Activated CD8-positive, alpha-beta memory T cell treated with anti-CD3 and anti-CD28 coated beads for 48 hours (primary cell): Measurements from ENCODE around the gene GSG1L.
"Not testable (repeated sequence)": the region's sequence is repeated elsewhere in the genome, so short reads cannot be mapped to it uniquely, and the experiment has no call there.

Experiments used
- DNase-seq, 3 experiments: peaks; one replicate each; pipeline ENCODE4 v3.0.0-alpha.2; 2020; ENCODE audit warnings: low read depth in 2 of 3, low spot score in 2 of 3

Gene GSG1L

DNA sequence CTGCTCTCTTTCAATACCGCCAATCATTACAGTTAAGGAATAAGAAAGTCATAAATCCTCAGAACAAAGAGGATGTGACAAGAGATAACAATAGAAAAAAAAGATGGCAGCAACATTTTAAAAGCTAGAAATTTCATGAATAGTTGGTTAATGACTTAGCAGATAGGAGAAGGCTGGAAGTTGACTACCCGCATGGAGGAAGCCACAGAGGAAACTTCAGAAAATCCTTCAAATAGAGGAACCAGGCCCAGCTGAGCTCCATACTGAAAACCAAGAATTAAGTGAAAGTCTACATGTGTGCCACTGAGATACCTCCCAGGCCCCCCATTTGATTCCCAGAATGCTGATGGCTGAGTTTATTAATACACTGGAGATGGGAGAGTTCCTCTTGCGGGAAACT lies 109.3 kb downstream of the GSG1L start:
- no peak for DNase-seq

DNA sequence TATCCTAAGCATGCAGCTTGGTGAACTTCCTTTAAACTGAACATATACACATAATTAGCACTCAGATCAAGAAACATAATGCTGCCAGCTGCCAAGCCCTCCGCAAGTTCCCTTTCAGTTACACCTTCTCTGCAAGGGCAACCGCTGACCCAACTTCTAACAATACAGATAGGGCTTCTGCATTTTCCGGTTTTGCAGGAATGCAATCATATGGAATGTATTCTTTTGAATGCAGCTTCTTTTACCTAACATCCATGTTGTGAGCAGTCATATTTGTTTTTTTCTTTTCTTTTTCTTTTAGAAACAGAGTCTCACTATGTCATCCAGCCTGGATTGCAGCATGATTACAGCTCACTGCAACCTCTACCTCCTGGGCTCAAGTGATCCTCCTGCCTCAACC lies 110.7 kb downstream of the GSG1L start:
- DNase-seq, result no peak

DNA sequence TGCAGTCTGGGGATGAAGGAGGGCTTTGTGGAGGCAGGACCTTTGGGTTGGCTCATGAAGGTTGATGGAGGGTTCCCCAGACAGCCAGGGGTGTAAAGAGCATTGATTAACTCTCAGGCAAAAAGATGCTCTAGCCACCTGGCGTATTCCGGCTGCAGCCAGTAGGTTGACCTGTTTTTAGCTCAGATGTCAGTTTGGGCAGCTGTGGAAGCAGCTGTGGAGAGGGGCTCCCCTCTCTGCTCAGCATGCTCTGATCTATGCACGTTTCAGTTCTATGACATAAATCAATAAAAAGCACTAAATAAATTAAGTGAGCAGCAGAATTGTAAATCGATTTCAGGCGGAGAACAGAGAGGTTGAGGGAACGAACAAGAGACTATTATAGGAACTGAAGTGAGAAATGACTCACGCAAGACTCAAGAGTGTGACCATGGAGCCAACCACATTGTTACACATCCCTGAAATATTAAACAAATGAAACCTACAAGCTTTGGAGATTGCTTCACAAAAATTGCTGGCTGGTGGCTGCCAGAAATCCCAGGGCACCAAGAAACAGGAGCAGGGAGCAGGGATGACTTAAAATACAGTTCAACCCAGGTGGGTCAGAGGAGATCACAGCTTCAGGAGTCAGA lies 111.9 kb downstream of the GSG1L start:
- no peak for DNase-seq

DNA sequence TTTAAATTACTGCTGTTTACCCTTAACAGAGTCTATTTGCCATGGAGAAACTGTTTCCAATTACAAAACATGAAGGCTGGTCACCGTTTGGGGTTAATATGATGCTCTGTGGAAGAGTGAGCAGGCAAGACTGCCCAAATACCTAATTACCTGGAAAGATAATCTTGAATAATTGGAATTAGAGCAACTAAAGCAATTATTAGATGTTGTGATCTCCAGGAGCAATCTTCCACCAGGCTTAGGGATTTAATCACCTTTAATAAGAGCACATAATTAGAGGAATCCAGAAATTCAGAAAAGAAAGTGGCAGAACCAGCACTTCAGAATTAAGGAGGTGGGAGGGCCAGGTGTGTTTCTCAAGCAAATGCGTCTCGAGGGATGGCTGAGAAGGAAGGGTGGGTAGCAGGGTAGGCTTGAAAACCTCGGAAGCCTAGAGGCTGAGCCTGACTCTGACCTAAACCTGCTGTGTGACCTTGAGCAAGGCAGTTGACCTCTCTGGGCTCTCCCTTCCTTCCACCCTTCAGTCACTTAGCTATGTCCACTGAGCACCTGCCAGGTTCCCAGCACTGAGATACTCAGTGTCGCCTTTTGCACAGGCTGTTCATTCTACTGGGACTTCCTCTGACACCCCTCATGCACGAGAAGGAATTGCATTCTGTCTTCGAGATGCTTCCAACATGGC lies 113.2 kb downstream of the GSG1L start:
- DNase-seq, result no peak

DNA sequence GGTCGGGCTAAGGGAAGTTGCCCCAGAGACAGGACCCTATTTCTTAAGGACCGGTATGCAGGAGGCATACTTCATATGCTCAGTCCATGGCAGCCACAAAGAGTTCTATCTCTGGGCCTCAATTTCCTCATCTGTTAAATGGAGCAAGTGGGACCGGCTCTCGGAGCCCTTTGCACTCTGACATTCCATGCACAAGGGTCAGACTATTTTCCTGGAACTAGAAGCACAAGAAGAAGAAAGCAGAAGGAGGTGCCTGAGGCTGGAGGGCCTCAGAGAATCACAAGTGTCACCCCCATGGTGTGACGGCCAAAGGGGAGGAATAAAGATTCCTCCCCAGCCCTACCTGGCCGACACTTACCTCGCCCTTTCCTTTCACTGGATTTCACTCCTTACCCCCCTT lies 115.8 kb downstream of the GSG1L start:
- DNase-seq, result no peak

DNA sequence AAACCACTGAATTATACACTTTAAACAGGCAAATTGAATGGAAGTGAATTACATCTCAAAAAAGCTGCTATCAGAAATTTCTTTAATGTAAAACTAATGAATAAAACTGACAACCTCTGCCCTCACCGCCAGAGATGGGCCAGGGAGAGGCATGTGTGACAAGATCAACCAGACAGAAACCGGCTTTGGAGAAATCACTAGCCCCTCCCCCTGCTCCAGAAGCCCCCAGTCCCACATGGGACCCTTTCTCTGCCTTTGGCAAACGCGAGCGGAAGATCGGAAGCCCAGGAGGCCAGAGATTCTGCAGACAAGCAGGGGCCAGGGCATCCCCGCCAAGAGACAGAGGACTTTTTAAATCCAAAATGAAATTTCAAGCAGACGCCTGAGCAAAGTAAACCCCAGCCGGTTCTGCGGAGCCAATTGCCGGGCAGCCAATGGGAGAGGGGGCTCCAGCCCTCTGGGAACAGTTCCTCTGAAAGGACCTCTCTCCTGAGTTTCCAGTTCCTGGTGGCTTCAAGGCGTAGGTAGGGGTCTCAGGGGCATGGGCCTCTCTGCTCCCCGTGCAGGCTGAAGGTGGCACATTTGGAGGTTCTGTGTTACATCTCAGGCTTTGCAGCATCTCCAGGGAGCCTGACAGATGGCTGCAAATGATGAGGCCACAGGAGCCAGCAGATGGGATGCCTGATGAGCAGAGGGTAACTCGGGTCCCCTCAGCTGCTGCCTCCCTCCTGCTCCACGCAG lies 118.1 kb downstream of the GSG1L start:
- DNase-seq, result no peak

- DNase-seq, result no peak
These were observed 119.7 kb downstream of the GSG1L start for GRCh38 chr16:27943766-27944165.

DNA sequence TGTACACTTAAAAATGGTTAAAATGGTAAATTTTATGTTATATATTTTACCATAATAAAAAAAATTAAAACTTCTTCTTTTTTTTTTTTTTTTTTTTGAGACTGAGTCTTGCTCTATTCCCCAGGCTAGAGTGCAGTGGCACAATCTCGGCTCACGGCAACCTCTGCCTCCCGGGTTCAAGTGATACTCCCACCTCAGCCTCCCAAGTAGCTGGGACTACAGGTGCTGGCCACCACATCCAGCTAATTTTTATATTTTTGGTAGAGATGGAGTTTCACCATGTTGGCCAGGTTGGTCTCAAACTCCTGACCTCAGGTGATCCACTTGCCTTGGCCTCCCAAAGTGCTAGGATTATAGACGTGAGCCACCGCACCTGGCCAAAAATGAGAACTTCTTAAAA lies 121.4 kb downstream of the GSG1L start:
- not testable (repeated sequence) for DNase-seq

- DNase-seq, result no peak
These were observed 128.4 kb downstream of the GSG1L start for GRCh38 chr16:27935076-27935475.

- DNase-seq, result no peak
These were observed 130.9 kb downstream of the GSG1L start for GRCh38 chr16:27932542-27933135.

DNA sequence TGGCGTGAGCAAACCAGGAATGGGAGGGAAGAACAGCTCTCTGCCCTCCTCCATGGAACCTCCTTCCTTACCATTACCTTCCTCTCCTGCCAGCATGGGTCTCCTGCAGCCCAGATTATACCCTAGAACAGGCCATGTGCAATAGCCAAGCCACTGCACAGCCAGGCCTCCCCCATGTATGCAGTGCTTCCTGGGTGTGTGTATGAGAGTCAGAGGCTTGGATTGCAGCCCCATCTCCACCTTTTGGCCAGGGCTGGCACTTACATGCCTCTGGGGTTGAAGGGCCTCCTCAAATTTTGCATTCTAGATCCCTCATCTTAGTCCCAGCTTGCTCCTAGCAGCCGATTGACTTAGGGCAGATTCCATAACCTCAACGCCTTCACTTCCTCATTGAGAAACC lies 133.7 kb downstream of the GSG1L start:
- no peak for DNase-seq

DNA sequence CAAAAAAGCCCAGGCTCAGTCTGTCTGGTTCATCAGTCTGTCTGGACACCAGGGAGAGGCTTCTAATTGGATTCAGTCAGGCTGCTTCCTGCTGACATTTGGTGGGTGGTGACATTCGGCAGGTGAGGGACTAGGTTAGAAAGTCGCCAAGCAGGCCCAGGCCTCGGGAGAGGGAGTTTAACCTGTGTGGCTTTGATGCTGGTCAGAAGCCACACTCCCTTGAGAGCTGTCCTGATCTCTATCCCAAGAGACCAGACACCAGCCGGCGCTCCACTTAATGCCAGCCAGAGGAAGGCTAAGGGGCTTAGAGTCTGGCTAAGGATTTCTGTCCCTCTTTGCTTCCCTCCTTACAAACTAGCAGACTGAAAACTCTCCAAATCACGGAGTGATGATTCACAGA lies 135.0 kb downstream of the GSG1L start:
- DNase-seq, result no peak

DNA sequence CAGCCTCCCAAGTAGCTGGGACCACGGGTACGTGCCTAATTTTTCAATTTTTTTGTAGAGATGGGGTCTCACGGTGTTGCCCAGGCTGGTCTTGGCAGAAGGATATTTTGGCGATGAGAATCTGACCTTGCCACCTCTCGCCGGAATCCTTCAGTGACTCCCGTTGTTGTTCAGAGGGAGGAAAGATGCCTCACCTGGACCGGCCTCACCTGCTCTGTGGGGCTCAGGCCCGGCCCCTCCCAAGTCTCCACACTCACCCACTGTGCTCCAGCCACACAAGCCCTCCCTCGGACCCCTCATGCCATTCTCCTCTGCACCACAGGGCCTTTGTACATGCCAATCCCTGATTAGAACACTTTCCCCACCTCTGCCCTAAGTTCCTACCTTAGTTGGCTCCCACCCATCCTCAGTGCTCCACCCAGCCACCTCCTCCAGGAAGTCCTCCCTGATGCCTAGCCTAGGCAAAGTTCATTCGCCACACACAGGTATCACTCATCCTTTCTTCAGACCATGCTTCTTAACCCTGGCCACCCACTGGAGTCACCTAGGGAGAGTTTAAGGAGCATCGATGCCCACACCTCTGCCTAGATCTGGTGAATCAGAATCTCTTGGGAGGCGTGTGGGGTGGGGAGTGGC lies 136.1 kb downstream of the GSG1L start:
- DNase-seq, result no peak

- DNase-seq, result no peak
These were observed 137.9 kb downstream of the GSG1L start for GRCh38 chr16:27925612-27926011.

GRCh38 chr16:27924411-27925118 lies 138.9 kb downstream of the GSG1L start:
- no peak for DNase-seq

DNA sequence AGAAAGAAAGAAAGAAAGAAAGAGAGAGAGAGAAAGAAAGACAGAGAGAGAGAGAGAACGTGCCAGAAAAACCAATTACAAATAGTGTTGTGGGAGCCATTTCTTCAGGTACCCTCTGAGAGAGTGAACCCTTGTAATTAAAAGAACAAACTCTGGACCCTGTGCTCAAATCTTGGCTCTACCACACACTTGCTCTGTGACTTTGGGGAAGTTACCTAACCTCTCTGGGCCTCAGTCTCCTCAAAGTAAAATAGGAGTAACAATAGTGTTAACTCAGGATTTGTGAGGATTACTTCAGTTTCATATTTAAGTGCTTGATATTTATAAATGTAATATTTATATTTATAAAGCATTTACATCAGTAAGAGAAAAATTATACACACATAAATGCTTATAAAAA lies 139.8 kb downstream of the GSG1L start:
- DNase-seq, result no peak

GRCh38 chr16:27922433-27922832 lies 141.1 kb downstream of the GSG1L start:
- DNase-seq, result no peak

DNA sequence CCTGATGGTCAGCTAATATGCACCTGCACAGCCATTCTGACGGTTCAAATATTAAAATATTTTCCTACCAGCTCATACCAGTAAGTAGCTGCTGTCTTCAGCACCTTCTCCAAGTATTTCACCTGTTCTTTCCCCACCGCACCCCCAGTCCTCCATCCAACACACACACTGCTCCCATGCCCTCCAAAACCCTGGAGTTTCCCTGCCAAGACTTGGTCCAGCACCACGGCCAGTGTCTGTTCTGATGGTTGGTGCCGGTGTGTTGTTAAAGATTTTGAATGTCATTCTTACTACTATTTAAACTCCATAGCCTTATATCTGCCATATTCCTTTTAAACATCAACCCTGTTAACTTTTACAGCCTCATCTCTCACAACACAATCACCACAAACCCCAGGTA lies 142.4 kb downstream of the GSG1L start:
- no peak for DNase-seq

- DNase-seq, result no peak
These were observed 143.1 kb downstream of the GSG1L start for GRCh38 chr16:27920391-27920891.

- no peak for DNase-seq
These were observed 144.8 kb downstream of the GSG1L start for GRCh38 chr16:27918755-27919154.

- no peak for DNase-seq
These were observed 145.6 kb downstream of the GSG1L start for GRCh38 chr16:27917949-27918348.
